ENCODE measurements around the gene SMC3. TPM values are rescaled to one million over a fixed set of nuclear protein-coding genes. Genes with fewer than 3 reads are reported as not detected.

SMC3 gene
- total and polyA plus RNA-seq, 10 donors = 10.4 to 41.2 (median 33.8) TPM

- H3K4me1 ChIP-seq = no peaks in the 10 kb centered on the region
- no peak overlapping the region for H3K27ac ChIP-seq
- DNase-seq = no peak
- peaks cover 0 to 7% (median 0%) of the 10 kb centered on the region in 8 donors for H3K9me3 ChIP-seq
- H3K4me3 ChIP-seq = no peak overlapping the region
- intact Hi-C loops (cut with DNase I; ENCODE audit: low total_unique reads) = no loop called here
- 85 to 93% (median 93%) methylated on average over 5 of the region's 5 CpGs for WGBS, 5 donors
- TF ChIP-seq CTCF (IDR thresholded peaks at IDR 0.05 in 8 of 11, conservative IDR thresholded peaks at IDR 0.05 in 3 of 11) = no peak
- no peak for TF ChIP-seq POLR2A (IDR thresholded peaks at IDR 0.05)
- no peak for TF ChIP-seq POLR2AphosphoS5 (IDR thresholded peaks at IDR 0.05)
- no peaks in the 10 kb centered on the region for H3K27me3 ChIP-seq (replicated peaks in 1 of 7)
- no peaks in the 10 kb centered on the region for H3K36me3 ChIP-seq
Measured at GRCh38 chr10:110625951-110626855, 58.7 kb downstream of the SMC3 start.

- Histone ChIP-seq H3K9me3 (no peaks in the 10 kb centered on the region), H3K27ac (no peak overlapping the region), H3K4me3 (no peak overlapping the region), H3K4me1 (no peaks in the 10 kb centered on the region), H3K27me3 (replicated peaks in 1 of 7) (no peaks in the 10 kb centered on the region), H3K36me3 (no peaks in the 10 kb centered on the region)
- DNase-seq = no peak
- intact Hi-C loops (cut with DNase I; ENCODE audit: low total_unique reads) = no loop called here
- no peak for TF ChIP-seq POLR2A (IDR thresholded peaks at IDR 0.05)
- TF ChIP-seq POLR2AphosphoS5 (IDR thresholded peaks at IDR 0.05) = no peak
- no peak for TF ChIP-seq CTCF (IDR thresholded peaks at IDR 0.05 in 8 of 11, conservative IDR thresholded peaks at IDR 0.05 in 3 of 11)
Measured at GRCh38 chr10:110628161-110628560, 60.7 kb downstream of the SMC3 start.

GRCh38 chr10:110629680-110630191, 62.2 kb downstream of the SMC3 start:
- Histone ChIP-seq H3K36me3 (no peaks in the 10 kb centered on the region), H3K27me3 (replicated peaks in 1 of 7) (peaks cover 0 to 2% (median 0%) of the 10 kb centered on the region in 7 donors), H3K4me1 (no peaks in the 10 kb centered on the region), H3K27ac (no peak overlapping the region), H3K4me3 (no peak overlapping the region), H3K9me3 (no peaks in the 10 kb centered on the region)
- no peak for DNase-seq
- no peak for TF ChIP-seq POLR2AphosphoS5 (IDR thresholded peaks at IDR 0.05)
- TF ChIP-seq CTCF (IDR thresholded peaks at IDR 0.05 in 8 of 11, conservative IDR thresholded peaks at IDR 0.05 in 3 of 11) = no peak
- no peak for TF ChIP-seq POLR2A (IDR thresholded peaks at IDR 0.05)
- WGBS, 5 donors = 75 to 83% (median 79%) methylated on average over 3 of the region's 3 CpGs
- intact Hi-C loops (cut with DNase I; ENCODE audit: low total_unique reads) = no loop called here

- peaks cover 0 to 6% (median 0%) of the 10 kb centered on the region in 7 donors for H3K27me3 ChIP-seq (replicated peaks in 1 of 7)
- no peak for DNase-seq
- intact Hi-C loops (cut with DNase I; ENCODE audit: low total_unique reads) = no loop called here
- no peaks in the 10 kb centered on the region for H3K36me3 ChIP-seq
- H3K4me1 ChIP-seq = no peaks in the 10 kb centered on the region
- H3K4me3 ChIP-seq = no peak overlapping the region
- no peak overlapping the region for H3K27ac ChIP-seq
- TF ChIP-seq CTCF (IDR thresholded peaks at IDR 0.05 in 8 of 11, conservative IDR thresholded peaks at IDR 0.05 in 3 of 11) = no peak
- no peak for TF ChIP-seq POLR2AphosphoS5 (IDR thresholded peaks at IDR 0.05)
- no peak for TF ChIP-seq POLR2A (IDR thresholded peaks at IDR 0.05)
- H3K9me3 ChIP-seq = no peaks in the 10 kb centered on the region
Measured at GRCh38 chr10:110631934-110632333, 64.4 kb downstream of the SMC3 start.

All from spleen (tissue), 11 donors.